AG09319 (cell line): ENCODE results near the gene ACACA.

Experiments
- DNase-seq: peaks from one replicate; pipeline ENCODE4 v3.0.0-alpha.2; 2010; ENCODE audit warnings: low read depth; ENCODE audit errors: extremely low read depth
- CTCF ChIP-seq: IDR thresholded peaks from 2 replicates; pipeline ENCODE4 v1.5.1; 2011; ENCODE audit warnings: low read depth, mild to moderate bottlenecking, inconsistent platforms, low read length, moderate library complexity

ACACA gene

GRCh38 chr17:37194208-37194607, 212.4 kb downstream of the ACACA start:
- no peak for TF ChIP-seq CTCF
- DNase-seq: no peak

GRCh38 chr17:37191219-37191618, 215.4 kb downstream of the ACACA start:
- TF ChIP-seq CTCF: no peak
- DNase-seq: no peak

- TF ChIP-seq CTCF: no peak
- no peak for DNase-seq
Observed at GRCh38 chr17:37190493-37190892, 216.1 kb downstream of the ACACA start.

- TF ChIP-seq CTCF: no peak
- no peak for DNase-seq
Observed at GRCh38 chr17:37188157-37188556, 218.5 kb downstream of the ACACA start.

- no peak for TF ChIP-seq CTCF
- DNase-seq: no peak
Observed at GRCh38 chr17:37187262-37187661, 219.4 kb downstream of the ACACA start.

- DNase-seq: no peak
- TF ChIP-seq CTCF: no peak
Observed at GRCh38 chr17:37182786-37183465, 223.7 kb downstream of the ACACA start.

- no peak for TF ChIP-seq CTCF
- no peak for DNase-seq
Observed at GRCh38 chr17:37180376-37180775, 226.3 kb downstream of the ACACA start.
